Muscle of back (tissue), 11 donors: ENCODE data around the gene PHF12. TPM values are rescaled to one million over a fixed set of nuclear protein-coding genes. Genes with fewer than 3 reads are reported as not detected.

Source experiments
- DNase-seq, 3 donors: peaks; one replicate each; pipeline versions ENCODE4 v3.0.0 to v3.0.0-alpha.2; 2013
- polyA plus RNA-seq, 10 donors: library from polyadenylated mRNA; unstranded; fragments of 120-200 nt; gene quantifications; one replicate each; pipeline ENCODE4 v1.2.1, GENCODE V29; 2013; ENCODE audit not compliant: insufficient read length in 10 of 10

The PHF12 gene
- polyA plus RNA-seq, 10 donors: 22.0 to 37.9 (median 29.9) TPM

- DNase-seq: no peak
Observed at GRCh38 chr17:28861393-28862203, 89.7 kb downstream of the PHF12 start.

GRCh38 chr17:28860363-28860808, 90.9 kb downstream of the PHF12 start:
- DNase-seq: no peak

GRCh38 chr17:28858801-28859355, 92.4 kb downstream of the PHF12 start:
- DNase-seq: no peak

DNA sequence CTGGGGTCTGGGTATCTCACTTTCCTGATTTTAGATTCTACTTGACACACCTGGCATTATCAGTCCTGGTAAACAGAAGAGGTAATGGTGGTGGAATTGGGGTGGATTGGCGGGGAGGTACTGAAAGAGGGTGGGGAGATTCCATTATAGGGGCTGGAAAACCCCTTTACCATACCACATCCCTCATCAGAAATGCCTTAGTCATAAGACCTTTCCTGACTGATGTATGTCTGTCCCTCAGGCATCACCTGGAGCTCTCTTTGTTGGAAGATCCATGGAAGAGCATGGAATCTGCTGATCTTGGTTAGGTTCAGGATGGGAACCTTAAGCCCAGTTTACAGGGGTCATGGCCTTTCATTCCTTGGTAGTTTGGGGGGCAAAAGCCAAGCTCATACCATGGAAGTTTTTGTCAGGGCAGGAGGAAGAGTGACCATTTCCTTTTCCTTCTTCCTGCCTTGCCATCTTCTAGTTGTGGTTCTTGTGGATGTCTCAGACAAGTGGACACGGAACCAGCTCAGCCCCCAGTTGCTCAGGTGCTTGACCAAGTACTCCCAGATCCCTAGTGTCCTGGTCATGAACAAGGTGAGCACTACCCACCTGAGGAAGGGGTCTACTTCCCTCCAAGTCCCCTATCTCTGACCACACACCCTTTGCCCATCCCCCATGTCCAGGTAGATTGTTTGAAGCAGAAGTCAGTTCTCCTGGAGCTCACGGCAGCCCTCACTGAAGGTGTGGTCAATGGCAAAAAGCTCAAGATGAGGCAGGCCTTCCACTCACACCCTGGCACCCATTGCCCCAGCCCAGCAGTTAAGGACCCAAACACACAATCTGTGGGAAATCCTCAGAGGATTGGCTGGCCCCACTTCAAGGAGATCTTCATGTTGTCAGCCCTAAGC, 93.2 kb downstream of the PHF12 start:
- DNase-seq: no peak

GRCh38 chr17:28856028-28856574, 95.2 kb downstream of the PHF12 start:
- no peak for DNase-seq

DNA sequence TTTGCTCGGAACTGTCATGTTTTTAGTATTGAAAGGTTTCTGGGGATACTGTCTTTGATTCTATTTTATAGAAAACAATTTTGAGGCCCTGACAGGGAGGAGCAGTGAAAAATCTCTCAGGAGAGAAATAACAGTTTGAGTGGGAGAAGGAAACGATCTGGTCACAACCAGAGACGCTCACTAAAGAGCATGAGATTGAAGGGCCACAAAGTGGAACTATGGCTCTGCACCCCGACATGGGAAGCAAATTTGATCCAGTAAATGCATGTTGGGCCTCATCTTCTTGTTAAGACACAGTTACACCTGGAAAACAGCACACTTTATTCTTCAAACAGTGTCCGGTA, 96.0 kb downstream of the PHF12 start:
- no peak for DNase-seq

Other genes starting within 250 kb of the PHF12 start
- 1 to 10 TPM; 1.7 to 5.3 (median 2.6) TPM for gene PROCA1, start 239.6 kb downstream of the PHF12 start, polyA plus RNA-seq
- 100 to 1,000 TPM in 1 of 10 donors, 10 to 100 TPM in 9; 53.1 to 117 (median 77.2) TPM for gene RAB34, start 233.7 kb downstream of the PHF12 start, polyA plus RNA-seq
- gene RPL23A, start 231.5 kb downstream of the PHF12 start, polyA plus RNA-seq: 1,000 to 10,000 TPM; 1,123 to 1,773 (median 1,454) TPM
- 1 to 10 TPM; 2.3 to 6.0 (median 4.1) TPM for gene TLCD1, start 225.3 kb downstream of the PHF12 start, polyA plus RNA-seq
- 1 to 10 TPM; 1.3 to 4.2 (median 2.7) TPM for gene NEK8, start 222.7 kb downstream of the PHF12 start, polyA plus RNA-seq
- gene TRAF4, start 207.5 kb downstream of the PHF12 start, polyA plus RNA-seq: 10 to 100 TPM; 40.0 to 73.0 (median 52.8) TPM
- gene FAM222B, start 108.7 kb downstream of the PHF12 start, polyA plus RNA-seq: 10 to 100 TPM; 11.2 to 14.1 (median 13.2) TPM
- gene ERAL1, start 96.5 kb downstream of the PHF12 start, polyA plus RNA-seq: 10 to 100 TPM; 35.1 to 54.6 (median 43.1) TPM
- gene FLOT2, start 53.8 kb downstream of the PHF12 start, polyA plus RNA-seq: 10 to 100 TPM; 55.3 to 75.0 (median 66.1) TPM
- 1 to 10 TPM; 2.4 to 5.3 (median 3.3) TPM for gene DHRS13, start 48.4 kb downstream of the PHF12 start, polyA plus RNA-seq
- gene SEZ6, start 54.5 kb upstream of the PHF12 start, polyA plus RNA-seq: under 1 TPM; 0.07 to 0.66 (median 0.23) TPM
- 1 to 10 TPM in 7 of 10 donors, under 1 TPM in 3; 0.65 to 2.0 (median 1.2) TPM for gene PIPOX, start 91.6 kb upstream of the PHF12 start, polyA plus RNA-seq
- gene MYO18A, start 228.9 kb upstream of the PHF12 start, polyA plus RNA-seq: 100 to 1,000 TPM; 116 to 246 (median 206) TPM